Measurements from ENCODE around the gene TKTL1.

GRCh38 chrX:154304846-154305245 lies 9.3 kb downstream of the TKTL1 start:
- TF ChIP-seq, protein P1, sequence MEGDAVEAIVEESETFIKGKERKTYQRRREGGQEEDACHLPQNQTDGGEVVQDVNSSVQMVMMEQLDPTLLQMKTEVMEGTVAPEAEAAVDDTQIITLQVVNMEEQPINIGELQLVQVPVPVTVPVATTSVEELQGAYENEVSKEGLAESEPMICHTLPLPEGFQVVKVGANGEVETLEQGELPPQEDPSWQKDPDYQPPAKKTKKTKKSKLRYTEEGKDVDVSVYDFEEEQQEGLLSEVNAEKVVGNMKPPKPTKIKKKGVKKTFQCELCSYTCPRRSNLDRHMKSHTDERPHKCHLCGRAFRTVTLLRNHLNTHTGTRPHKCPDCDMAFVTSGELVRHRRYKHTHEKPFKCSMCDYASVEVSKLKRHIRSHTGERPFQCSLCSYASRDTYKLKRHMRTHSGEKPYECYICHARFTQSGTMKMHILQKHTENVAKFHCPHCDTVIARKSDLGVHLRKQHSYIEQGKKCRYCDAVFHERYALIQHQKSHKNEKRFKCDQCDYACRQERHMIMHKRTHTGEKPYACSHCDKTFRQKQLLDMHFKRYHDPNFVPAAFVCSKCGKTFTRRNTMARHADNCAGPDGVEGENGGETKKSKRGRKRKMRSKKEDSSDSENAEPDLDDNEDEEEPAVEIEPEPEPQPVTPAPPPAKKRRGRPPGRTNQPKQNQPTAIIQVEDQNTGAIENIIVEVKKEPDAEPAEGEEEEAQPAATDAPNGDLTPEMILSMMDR (conservative IDR thresholded peaks at IDR 0.05; ENCODE audit: low read depth, low read length), result no peak
- no peak for TF ChIP-seq EZH2 (IDR thresholded peaks at IDR 0.05; ENCODE audit: borderline replicate concordance, low read depth, low read length, poor library complexity, severe bottlenecking)

Measured in A673 (cell line).